OCI-LY1 (cell line): ENCODE results near the gene PCDH15.

Source experiments
- EZH2 ChIP-seq: fragments of 200-600 bp; sonication (generic), shearing (Covaris generic); IDR thresholded peaks from 2 replicates; pipeline ENCODE4 v1.8.0; 2017; ENCODE audit warnings: borderline replicate concordance, mixed run types, mild to moderate bottlenecking, antibody characterized with exemption, low read length, moderate library complexity, mixed read lengths
- TF ChIP-seq, protein P1 (sequence below): fragments of 200-600 bp; sonication (generic), shearing (Covaris generic); IDR thresholded peaks from 2 replicates; pipeline ENCODE4 v1.5.1; 2017; ENCODE audit warnings: mild to moderate bottlenecking, antibody characterized with exemption, low read length, moderate library complexity, mixed read lengths

DNA sequence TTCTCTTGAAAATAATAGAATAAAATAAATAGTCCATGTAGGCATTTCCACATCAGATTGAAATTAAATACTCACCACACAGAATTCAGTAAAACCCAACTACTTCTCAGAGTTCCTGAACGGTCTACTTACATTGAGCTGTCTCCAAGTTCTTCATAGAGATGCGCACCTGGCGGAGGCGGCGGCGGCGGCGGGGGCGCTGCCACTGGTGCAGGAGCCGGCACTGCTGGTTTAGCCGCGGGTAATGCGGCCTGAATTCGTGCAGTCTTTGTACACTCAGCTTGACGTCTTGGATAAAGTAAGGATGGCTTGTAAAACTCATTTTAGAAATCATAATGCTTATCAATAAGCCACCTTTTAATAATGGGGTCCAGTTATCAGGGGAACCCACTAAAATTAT lies 973.8 kb downstream of the PCDH15 start:
- TF ChIP-seq, protein P1, sequence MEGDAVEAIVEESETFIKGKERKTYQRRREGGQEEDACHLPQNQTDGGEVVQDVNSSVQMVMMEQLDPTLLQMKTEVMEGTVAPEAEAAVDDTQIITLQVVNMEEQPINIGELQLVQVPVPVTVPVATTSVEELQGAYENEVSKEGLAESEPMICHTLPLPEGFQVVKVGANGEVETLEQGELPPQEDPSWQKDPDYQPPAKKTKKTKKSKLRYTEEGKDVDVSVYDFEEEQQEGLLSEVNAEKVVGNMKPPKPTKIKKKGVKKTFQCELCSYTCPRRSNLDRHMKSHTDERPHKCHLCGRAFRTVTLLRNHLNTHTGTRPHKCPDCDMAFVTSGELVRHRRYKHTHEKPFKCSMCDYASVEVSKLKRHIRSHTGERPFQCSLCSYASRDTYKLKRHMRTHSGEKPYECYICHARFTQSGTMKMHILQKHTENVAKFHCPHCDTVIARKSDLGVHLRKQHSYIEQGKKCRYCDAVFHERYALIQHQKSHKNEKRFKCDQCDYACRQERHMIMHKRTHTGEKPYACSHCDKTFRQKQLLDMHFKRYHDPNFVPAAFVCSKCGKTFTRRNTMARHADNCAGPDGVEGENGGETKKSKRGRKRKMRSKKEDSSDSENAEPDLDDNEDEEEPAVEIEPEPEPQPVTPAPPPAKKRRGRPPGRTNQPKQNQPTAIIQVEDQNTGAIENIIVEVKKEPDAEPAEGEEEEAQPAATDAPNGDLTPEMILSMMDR: no peak
- no peak for TF ChIP-seq EZH2
